ENCODE results near the gene PMPCA. TPM values are rescaled to one million over a fixed set of nuclear protein-coding genes. Genes with fewer than 3 reads are reported as not detected.

PMPCA gene
- total RNA-seq, 6 experiments from 2014 or later = 49.6 to 64.9 (median 52.8) TPM

GRCh38 chr9:136400038-136400834 lies 10.2 kb upstream of the PMPCA start, which contains the start of gene SNAPC4:
SNAPC4 (minus strand) TSS chr9:136400170; CDS start chr9:136398428, 1,742 bp downstream.
- DNase-seq (peak; percentile 90), ATAC-seq (peak; percentile 80 to 89 (median 82))
- WGBS (ENCODE audit: insufficient coverage, low coverage, low lambda C conversion rate, missing lambda C conversion rate) = 0% methylated on average over 6 of the region's 71 CpGs
- Histone ChIP-seq H3K27me3 (no peaks in the 10 kb centered on the region), H3K36me3 (peaks cover 0 to 19% (median 8%) of the 10 kb centered on the region in 4 donors), H3K4me1 (peaks cover 0 to 28% (median 10%) of the 10 kb centered on the region in 4 donors), H3K27ac (peak within 1 kb of the TSS; percentile 23 to 55 (median 51)), H3K9me3 (no peaks in the 10 kb centered on the region), H3K4me3 (peak within 1 kb of the TSS; percentile 96 to 99 (median 97))
- TF ChIP-seq POLR2A (IDR thresholded peaks at IDR 0.05) = peak; percentile 71
- peak; percentile 97 for TF ChIP-seq CTCF (IDR thresholded peaks at IDR 0.05)
- intact Hi-C loops (cut with DNase I) = no loop called here

- intact Hi-C loops (cut with DNase I) = no loop called here
- Histone ChIP-seq H3K4me1 (peaks cover 0 to 19% (median 5%) of the 10 kb centered on the region in 4 donors), H3K9me3 (no peaks in the 10 kb centered on the region), H3K27ac (no peak overlapping the region), H3K27me3 (no peaks in the 10 kb centered on the region), H3K36me3 (peaks cover 0 to 27% (median 10%) of the 10 kb centered on the region in 4 donors), H3K4me3 (no peak overlapping the region)
- TF ChIP-seq CTCF (IDR thresholded peaks at IDR 0.05) (no peak), POLR2A (IDR thresholded peaks at IDR 0.05) (no peak)
- 82% methylated on average over 5 of the region's 18 CpGs for WGBS (ENCODE audit: insufficient coverage, low coverage, low lambda C conversion rate, missing lambda C conversion rate)
- ATAC-seq (no peak), DNase-seq (no peak)
Observed at GRCh38 chr9:136401173-136401922, 9.1 kb upstream of the PMPCA start.

GRCh38 chr9:136402067-136402466 lies 8.4 kb upstream of the PMPCA start:
- no peak for ATAC-seq

GRCh38 chr9:136403538-136403914 lies 6.9 kb upstream of the PMPCA start:
- Histone ChIP-seq H3K9me3 (no peaks in the 10 kb centered on the region), H3K4me3 (no peak overlapping the region), H3K27me3 (no peaks in the 10 kb centered on the region), H3K36me3 (peaks cover 0 to 40% (median 11%) of the 10 kb centered on the region in 4 donors), H3K27ac (no peak overlapping the region), H3K4me1 (peaks cover 0 to 13% (median 2%) of the 10 kb centered on the region in 4 donors)
- no CpG with 5 or more reads among the region's 5 CpGs for WGBS (ENCODE audit: insufficient coverage, low coverage, low lambda C conversion rate, missing lambda C conversion rate)
- no peak for TF ChIP-seq CTCF (IDR thresholded peaks at IDR 0.05)
- no peak for TF ChIP-seq POLR2A (IDR thresholded peaks at IDR 0.05)
- no peak for ATAC-seq
- intact Hi-C loops (cut with DNase I) = no loop called here
- no peak for DNase-seq

More at GRCh38 chr9:136402067-136402466, 8.4 kb upstream of the PMPCA start:
- no peak overlapping the region for H3K27ac ChIP-seq
- intact Hi-C loops (cut with DNase I) = no loop called here
- H3K4me3 ChIP-seq = no peak overlapping the region
- peaks cover 0 to 13% (median 2%) of the 10 kb centered on the region in 4 donors for H3K4me1 ChIP-seq
- H3K9me3 ChIP-seq = no peaks in the 10 kb centered on the region
- TF ChIP-seq POLR2A (IDR thresholded peaks at IDR 0.05) = no peak
- no peak for TF ChIP-seq CTCF (IDR thresholded peaks at IDR 0.05)
- H3K27me3 ChIP-seq = no peaks in the 10 kb centered on the region
- no peak for DNase-seq
- WGBS (ENCODE audit: insufficient coverage, low coverage, low lambda C conversion rate, missing lambda C conversion rate) = 100% methylated on average over 1 of the region's 13 CpGs
- peaks cover 0 to 33% (median 11%) of the 10 kb centered on the region in 4 donors for H3K36me3 ChIP-seq
